Stimulated activated CD8-positive, alpha-beta memory T cell treated with anti-CD3 and anti-CD28 coated beads, Interleukin-7, amount 100 ng/mL, for 1 hour (primary cell): Measurements from ENCODE around the gene TBC1D22A.

Source experiments
- DNase-seq, 2 donors: peaks; one replicate each; pipeline ENCODE4 v3.0.0-alpha.2; 2020; ENCODE audit warnings: low read depth in 2 of 2

Gene TBC1D22A

GRCh38 chr22:47189056-47189916, 426.8 kb downstream of the TBC1D22A start:
- no peak for DNase-seq

- no peak for DNase-seq
Measured at GRCh38 chr22:47190276-47190956, 428.0 kb downstream of the TBC1D22A start.

- no peak for DNase-seq
Measured at GRCh38 chr22:47190957-47191670, 428.7 kb downstream of the TBC1D22A start.

GRCh38 chr22:47191671-47192650, 429.5 kb downstream of the TBC1D22A start:
- DNase-seq: no peak

- no peak for DNase-seq
Measured at GRCh38 chr22:47192651-47193437, 430.4 kb downstream of the TBC1D22A start.

- no peak for DNase-seq
Measured at GRCh38 chr22:47193606-47194329, 431.3 kb downstream of the TBC1D22A start.

- no peak for DNase-seq
Measured at GRCh38 chr22:47194476-47195155, 432.2 kb downstream of the TBC1D22A start.

- DNase-seq: no peak
Measured at GRCh38 chr22:47195156-47195483, 432.7 kb downstream of the TBC1D22A start.

- DNase-seq: no peak
Measured at GRCh38 chr22:47195484-47196165, 433.2 kb downstream of the TBC1D22A start.

GRCh38 chr22:47196166-47196849, 433.9 kb downstream of the TBC1D22A start:
- DNase-seq: no peak

- DNase-seq: no peak
Measured at GRCh38 chr22:47196881-47197772, 434.7 kb downstream of the TBC1D22A start.

- DNase-seq: no peak
Measured at GRCh38 chr22:47197773-47198500, 435.5 kb downstream of the TBC1D22A start.

- DNase-seq: no peak
Measured at GRCh38 chr22:47198801-47199251, 436.4 kb downstream of the TBC1D22A start.

GRCh38 chr22:47199261-47199978, 437.0 kb downstream of the TBC1D22A start:
- no peak for DNase-seq

GRCh38 chr22:47199979-47200272, 437.5 kb downstream of the TBC1D22A start:
- DNase-seq: no peak
